NCI-H146 treated with DMSO at 0.1 percent for 48 hours (cell line): Measurements from ENCODE around the gene EHMT1.

ENCODE experiments used
- DNase-seq: peaks from one replicate; lab custom pipeline; 2025; ENCODE audit not compliant: unreplicated experiment; lab: John Stamatoyannopoulos, UW

EHMT1 gene

DNA sequence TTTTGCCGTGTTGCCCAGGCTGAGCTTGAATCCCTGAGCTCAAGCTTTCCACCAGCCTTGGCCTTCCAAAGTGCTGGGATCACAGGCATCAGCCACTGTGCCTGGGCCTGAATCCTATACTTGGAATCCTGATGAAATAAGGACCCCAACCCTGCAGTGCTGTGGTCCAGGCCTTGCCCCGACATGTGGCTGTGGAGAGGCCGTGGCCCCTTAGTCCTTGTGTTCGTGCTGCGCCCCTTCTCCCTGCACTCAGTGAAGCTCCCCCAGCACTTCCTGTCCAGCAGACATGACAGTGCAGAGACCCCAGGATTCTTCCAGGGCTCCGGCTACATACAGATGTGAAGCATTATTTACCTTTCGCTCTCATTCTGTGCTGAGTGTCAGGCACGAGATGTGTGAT lies 52.9 kb downstream of the EHMT1 start:
- no peak for DNase-seq

DNA sequence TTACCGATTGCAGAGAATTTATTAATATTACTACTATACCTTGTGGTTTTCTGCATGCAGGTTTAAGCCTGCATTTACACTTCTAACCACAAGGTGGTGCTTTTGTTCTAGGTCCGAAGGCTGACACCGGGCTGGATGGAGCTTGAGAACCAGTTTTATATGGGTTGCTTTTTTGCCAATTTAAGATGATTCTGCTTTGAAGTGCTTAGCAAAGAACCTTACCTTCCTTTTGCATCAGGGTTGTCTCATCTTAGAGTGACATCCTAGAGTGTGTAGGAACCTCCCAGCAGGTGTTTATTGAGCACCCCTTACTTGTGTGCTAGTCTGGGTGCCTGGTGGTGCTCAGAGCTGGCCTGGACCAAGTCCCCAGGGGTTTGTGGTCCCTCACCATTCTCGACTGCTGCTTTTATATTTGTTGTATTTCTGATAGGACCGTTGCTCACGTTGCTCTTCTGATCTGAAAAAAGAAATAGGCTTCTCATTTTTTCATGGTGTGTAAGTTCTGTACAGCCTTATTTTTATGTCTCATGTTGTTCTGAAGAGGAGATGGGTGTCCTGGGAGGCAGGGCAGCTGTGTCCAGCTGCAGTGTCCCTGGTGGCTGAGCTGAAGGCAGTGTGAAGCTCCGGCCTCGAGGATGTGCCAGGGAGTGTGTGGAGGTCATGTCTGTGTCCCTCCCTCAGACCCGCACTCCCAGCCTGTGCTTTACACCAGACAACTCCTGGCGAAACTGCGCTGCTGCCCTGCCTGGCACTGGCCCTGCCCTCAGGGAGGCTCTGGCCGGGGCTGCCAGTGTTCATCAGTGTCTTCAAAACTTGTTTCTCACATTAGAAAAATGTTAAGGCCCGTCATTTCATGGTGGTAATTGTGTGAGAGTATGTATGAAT lies 54.3 kb downstream of the EHMT1 start:
- DNase-seq, result peak; percentile 53

DNA sequence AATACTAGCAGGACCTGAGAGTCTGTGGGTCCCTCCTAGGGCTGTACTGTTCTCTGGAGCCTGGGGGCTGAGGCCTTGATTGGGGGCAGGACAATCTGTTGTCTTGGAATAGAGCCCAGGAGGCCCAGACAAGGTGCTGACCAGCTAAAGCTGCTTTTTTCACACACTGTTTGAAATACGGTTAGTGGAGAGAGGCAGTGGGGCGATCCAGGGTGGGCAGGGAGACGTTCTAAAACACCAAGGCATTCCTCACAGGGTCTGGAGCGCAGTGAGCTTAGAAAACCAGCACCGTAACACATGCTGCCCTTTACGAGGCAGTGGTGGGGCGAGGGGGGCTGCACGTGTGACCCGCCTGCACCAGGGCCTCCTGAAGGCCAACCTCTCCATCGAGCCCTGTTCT lies 55.1 kb downstream of the EHMT1 start:
- DNase-seq, result no peak

DNA sequence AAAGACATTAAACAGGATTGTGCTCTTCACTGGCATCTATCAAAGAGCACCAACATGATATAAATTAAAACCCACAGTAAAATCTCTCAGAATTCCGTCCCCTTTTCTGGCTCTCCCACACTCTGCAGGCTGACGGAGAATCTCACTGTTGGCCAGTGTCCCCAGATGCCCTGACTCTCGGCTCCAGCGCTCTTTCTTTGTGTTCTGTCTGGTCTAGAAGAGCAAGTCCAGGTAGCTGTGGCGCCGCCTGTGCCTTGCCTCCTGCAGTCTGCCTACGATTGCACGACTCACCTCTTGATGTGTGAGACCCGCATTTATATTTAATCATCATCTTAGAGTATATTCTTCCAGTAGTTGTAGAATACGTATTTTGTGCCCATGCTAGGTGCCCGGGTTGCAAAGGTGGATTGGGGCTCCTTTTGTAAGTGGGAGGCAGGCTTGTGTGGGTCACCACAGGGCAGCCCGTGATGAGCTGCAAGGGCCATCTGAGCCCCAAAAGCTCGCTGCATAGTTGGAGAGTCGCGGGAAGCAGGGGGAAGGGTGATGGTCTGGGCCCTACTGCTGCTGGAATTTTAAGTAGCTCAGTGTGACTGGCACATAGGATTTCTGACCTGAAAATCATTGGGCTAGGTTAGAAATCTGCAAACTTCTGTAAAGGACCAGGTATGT lies 55.6 kb downstream of the EHMT1 start:
- no peak for DNase-seq

DNA sequence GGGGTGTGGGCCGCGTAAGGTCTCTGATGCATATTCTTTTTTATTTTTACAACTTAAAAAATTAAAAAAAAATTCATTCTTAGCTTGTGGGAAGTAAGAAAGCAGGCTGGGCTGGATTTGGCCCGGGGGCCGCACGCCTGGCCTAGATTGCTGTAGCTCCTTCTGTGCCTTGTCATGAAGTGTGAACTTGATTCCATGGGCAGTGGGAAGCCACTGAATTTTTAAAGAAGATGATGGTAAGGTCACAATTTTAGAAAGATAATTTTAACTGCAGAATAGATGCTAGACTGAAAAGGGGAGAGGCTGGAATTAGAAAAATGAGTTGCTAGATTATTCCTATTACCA lies 56.1 kb downstream of the EHMT1 start:
- no peak for DNase-seq

DNA sequence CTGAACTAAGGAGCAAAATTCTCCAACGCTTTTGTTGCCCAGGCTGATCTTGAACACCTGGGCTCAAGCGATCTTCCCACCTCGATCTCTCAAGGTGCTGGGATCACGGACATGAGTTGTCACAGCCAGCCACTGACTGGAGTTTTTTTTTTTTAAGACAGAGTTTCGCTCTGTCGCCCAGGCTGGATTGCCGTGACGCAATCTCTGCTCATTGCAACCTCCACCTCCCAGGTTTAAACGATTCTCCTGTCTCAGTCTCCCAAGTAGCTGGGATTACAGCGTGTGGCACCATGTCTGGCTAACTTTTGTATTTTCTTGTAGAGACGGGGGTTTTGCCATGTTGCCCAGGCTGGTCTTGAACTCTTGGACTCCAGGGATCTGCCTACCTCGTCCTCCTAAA lies 58.2 kb downstream of the EHMT1 start:
- DNase-seq, result no peak

DNA sequence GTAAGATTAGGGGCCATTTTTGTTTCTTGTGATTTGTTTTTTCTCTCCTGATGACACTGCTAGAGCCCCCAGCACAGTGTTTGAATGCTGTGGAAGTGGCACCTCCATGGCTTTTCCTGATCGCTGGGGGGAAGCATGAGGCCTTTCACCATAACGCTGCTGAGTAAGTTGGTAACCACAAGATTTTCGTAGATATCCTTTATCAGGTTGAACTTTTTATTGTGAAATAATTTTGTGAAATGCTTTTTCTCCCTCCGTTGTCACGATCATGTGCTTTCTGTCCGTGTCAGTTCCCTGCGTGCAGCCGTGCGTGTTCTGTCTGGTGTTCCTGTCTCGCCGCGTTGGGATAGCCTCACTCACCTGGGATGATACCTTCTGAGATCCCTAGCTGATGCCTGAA lies 59.4 kb downstream of the EHMT1 start:
- no peak for DNase-seq

DNA sequence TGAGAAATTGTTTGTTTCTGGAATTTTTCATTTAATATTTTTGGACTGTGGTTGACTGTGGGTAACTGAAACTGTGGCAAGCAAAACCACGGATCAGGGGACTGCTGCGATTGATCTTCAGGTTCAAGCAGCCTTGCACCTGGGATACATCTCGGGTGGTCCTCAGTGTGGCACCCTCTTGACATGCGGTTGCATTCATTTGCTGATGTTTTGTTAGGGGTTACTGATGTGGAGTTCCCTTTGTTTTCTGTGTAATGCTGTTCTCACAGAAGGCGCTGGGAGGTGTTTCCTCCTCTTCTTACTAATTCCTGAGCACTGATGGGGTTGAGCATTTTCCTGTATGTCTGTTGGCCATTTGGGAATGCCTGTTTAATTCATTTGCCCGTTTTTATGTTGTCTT lies 60.4 kb downstream of the EHMT1 start:
- DNase-seq, result no peak

DNA sequence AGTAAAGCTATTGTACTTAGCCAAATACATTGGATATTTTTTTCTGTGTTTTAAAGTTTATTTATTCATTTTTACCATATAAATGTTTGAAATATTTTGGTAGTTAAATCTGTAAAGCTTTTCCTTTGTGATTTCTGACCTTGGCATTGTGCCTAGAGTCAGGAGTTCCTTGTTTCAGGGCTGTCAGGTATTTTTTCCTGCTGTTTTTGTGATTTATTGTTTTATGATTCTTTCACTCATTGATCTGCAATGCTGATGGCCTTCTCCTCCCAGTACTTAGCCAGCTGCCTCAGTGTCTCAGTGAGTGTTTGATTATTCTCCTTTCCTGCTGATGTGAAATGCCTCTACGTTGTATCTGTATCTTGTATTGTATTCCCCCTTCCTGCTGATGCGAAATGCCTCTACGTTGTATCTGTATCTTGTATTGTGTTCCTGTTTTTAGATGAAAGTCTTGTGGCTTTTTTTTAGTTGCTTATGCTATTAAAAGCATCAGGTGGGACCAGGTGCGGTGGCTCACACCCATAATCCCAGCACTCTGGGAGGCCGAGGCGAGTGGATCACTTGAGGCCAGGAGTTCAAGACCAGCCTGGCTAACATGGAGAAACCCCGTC lies 61.0 kb downstream of the EHMT1 start:
- no peak for DNase-seq

DNA sequence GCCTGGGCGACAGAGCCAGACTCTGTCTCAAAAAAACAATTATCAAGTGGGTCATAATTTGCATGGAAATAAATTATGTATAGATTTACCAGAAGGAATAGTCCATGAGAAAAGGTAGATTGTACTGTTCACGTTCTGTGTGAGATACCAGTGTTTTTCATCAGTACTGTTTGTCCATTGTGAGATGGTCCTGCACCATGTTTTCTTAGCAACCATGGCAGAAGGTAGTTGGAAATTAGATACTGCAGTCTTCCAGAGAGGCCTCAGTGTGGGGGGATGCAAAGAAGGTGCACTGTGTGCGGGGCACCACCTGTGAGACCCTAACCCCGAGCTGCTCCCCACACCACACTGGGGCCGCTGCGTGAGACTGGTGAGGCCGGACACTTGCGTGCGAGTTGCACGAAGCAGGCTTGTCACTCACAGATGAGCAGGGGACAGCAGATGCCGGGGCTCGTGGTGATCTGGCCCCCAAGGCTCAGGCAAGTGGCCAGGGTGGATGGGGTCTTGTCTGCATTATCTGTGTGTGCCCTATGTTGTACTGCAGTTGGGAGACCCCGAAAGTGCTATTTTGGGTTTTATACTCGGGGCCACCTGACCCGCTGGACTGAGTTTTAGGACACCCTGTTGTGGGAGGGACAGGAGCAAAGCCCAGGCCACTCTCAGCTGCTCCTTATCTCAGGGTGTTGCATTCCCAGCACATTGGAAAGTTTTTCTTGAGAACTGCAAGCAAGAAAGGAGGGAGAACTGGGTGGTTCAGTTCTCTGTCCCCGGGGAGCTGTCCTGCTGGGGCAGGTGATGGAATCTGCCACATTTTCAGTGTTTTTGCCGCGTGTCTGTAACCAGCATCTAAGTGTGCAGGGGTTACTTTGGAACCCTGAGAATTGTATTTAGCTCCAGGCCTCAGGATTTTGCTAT lies 61.9 kb downstream of the EHMT1 start:
- no peak for DNase-seq

DNA sequence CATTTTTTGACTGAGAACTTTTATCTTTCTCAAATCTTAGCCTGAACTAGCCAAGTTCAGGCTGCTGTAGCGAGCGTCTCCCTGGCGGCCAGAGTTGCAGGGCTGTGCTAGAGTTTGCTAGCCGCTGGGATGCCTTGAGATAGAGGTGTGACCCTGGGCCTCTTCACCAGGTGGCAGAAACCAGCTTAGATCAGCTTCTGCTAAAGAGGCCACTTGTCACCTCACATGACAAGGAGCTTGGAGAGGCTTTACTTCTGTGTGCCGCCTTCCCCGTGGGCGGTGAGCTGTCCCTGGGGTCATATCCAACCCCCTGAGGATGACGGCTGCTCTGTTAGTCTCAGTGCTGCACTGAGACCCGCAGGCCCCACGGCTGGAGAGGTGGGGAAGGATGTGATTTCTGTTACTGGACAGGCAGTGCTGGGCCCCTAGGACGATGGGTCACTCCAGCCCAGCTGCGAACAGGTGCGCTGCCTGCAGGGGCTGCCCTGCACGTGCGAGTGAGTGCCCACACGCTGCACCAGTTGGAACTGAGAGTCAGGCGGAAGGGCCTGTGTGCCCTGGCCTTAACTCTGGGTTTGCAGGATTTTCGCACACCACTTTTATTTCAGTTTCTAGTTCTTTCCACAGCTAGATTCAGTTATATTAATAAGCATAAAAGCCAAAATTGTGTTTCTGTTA lies 63.8 kb downstream of the EHMT1 start:
- DNase-seq, result no peak

DNA sequence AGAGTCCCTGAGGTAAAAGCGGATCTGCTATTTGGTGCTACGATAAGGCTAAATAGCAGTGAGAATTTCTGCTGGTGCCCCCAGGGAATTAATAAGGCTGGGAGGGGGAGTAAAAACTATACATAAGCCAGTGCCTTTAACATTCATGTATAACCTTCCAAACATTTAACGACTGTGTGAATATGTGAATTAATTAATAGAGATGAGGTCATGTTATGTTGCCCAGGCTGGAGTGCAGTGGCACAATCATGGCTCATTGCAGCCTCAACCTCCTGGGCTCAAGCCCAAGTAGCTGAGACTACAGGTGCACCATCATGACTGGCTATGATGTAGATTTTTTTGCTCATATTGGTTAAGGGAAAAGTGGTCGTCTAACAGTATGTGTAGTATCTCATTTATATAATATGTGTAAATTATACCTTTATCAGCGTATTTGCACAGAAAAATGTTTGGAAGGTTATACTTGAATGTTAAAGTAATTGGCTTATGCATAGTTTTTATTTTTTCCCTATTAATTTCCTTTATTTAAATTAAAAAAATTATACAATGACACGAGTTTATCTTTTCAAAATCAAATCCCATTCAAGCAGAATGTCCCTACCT lies 64.6 kb downstream of the EHMT1 start:
- no peak for DNase-seq

DNA sequence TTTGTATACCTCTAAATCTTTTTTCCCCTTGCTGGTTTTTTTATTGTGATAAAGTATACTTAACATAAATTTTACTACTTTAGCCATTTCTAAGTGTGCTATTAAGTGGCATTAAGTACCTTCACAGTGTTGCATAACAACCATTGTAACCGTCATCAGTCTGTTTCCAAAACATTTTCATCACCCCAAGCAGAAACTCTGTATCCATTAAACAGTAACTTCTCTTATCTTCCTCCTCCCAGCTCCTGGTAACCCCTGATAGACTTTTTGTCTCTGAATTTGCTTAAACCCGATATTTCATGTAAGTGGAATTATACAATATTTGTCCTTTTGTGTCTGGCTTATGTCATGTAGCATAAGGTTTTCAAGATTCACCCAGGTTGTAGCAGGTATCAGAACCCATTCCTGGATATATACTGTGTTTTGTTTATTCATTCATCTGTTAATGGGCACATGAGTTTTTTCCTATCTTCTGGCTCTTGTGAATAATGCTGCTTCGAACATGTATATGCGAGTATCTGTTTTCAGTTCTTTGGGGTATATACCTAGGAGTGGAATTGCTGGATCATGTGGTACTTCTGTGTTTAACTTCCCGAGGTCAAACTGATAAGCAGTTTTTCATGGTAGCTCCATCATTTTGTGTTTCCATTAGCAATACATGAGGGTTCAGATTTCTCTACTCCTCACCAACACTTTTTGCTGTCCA lies 66.4 kb downstream of the EHMT1 start:
- no peak for DNase-seq

DNA sequence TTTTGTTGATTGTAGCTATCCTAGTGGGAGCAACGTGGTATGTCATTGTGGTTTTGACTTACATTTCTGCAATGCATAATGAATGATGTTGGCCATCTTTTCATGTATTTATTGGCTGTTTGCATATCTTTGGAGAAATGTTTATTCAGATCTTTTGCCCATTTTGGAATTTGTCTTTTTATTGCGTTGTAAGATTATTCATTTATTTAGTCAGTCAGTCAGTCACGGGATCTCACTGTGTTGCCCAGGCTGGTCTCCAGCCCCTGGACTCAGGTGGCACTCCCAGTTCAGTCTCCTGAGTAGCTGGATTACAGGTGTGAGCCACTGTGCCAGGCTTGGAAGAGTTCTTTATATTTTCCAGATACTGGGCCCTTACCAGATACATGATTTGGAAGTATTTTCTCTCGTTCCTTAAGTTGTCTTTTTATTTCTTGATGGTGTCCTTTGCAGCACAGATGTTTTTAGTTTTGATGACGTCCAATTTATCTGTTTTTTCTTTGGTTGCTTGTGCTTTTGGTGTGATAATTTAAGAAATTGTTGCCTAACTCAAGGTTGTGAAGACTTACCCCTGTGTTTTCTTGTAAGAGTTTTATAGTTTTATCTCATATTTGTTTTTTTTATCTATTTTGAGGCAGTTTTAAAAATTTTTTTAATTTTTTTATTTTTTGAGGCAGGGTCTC lies 67.1 kb downstream of the EHMT1 start:
- DNase-seq, result no peak

DNA sequence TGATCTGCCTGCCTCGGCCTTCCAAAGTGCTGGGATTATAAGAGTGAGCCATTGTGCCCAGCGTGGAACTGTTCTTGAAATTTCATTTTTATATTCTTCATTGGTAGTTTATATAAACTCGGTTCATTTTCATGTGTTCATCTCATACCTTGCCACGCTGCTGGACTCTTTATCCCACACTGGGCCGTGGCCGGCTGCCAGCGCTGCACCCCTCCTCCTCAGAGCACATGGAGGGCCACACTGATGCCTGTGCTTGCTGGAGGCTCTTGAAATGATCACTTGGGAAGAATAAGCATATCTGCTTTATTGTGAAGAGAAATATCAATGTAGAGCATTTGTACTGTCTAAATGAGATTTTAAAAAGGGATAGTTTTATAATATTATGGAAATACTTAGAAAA lies 69.5 kb downstream of the EHMT1 start:
- no peak for DNase-seq

DNA sequence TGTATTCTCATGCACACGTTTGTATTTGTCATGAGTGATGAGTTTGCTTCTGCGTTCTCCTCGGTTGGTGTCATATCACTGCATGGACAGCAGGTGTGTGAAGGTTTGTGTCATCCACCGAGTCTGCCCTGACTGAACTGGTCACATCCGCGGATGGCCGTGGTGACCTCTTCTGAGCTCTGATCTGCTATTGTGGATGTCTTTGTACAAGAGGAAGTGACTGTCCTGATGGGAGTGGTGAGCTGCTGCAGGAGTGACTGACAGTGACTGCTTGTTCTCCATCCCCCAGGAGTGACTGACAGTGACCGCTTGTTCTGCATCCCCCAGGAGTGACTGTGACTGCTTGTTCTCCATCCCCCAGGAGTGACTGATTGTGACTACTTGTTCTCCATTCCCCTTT lies 69.9 kb downstream of the EHMT1 start:
- DNase-seq, result no peak

DNA sequence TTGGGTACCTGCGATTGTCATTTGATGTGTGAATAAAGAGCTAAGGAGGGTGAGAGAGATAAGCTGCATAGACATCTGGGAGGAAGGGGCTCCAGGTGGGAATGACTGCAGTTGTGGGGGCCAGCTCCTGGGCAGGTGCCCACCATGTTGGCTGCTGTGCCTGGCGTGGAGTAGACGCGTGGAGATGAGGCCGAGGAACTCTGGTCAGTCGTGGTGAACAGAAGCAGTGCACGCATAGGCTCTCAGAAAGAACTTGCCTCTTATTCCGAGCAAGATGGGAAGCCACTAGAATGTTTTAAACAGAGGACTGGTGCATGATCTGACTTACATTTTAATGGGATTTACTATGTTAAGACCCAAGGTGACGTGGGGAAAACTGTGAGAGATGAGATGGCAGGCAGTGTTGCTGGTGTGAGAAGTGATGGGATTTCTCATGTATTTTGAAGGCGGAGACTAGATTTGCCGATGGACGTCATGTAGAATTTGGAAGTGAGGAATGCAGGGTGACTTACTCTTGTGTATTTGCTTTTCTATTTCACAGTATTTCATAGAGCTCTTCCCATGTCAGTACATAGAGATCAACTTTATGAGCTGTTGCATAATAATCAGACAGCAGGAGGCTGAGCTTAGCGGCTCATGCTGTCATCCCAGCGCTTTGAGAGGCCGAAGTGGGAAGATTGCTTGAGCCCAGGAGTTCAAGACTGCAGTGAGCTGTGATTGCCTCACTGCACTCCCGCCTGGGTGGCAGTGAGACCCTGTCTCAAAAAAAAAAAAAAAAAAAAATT lies 71.1 kb downstream of the EHMT1 start:
- DNase-seq, result no peak

DNA sequence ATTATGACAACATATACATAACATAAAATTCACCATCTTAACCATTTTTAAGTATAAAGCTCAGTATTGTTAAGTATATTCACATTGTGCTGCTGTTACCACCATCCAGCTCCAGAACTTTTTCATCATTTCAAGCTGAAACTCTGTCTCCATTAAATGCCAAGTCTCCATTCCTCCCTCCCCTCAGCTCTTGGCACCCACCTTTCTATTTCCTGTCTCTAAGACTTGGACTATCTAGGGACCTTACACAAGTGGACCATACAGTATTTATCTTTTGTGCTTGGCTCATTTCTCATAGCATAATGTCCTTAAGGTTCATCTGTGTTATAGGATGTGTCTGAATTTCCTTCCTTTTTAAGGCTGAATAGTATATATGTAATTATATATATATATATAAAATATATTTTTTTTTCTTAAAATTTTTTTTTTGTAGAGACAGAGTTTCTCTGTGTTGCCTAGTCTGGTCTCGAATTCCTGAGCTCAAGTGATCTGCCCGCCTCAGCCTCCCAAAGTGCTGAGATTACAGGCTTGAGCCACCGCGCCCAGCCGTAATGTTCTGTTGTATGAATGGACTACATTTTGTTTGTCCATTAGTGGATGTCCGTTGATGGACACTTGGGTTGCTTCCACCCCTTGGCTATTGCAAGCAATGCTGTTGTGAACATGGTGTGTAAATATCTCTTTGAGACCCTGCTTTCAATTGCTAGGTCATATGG lies 72.3 kb downstream of the EHMT1 start:
- DNase-seq, result no peak
